Body of pancreas (tissue), 4 donors: ENCODE measurements around the gene LDLRAP1.

ENCODE experiments used
- POLR2A ChIP-seq, 3 donors: fragments of 450-650 bp; IDR thresholded peaks; one replicate each; pipeline ENCODE4 v1.6.1; 2016; ENCODE audit warnings: antibody characterized with exemption in 3 of 3, mild to moderate bottlenecking in 2 of 3
- TF ChIP-seq, protein P1 (sequence below), 7 experiments: fragments of 450-650 bp in 4 of 7; fragments of 200-600 bp in 3 of 7; sonication (generic) in 3 of 7; IDR thresholded peaks; one replicate each; pipeline ENCODE4 v1.5.1; 2016 to 2019; ENCODE audit warnings: antibody characterized with exemption in 7 of 7

DNA sequence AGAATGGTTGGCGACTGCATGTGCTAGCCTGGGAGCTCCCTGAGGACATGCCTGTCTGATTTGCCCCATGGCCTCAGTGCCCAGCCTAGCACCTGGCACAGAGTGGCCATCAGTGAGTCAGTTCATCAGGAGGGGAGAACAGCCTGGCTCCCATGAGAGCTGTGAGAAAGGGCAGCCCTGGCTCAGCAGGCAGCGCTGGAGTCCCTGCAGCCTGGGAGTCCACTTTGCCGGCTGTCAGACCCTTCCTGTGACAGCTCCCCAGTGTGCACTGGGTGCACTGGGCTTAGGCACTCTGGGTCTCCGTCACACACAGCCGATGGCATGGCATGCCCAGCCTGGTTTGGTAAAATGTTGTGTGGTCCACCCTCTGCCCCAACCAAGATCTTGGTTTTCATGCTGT is 28.7 kb downstream of the LDLRAP1 start:
- no peak for TF ChIP-seq POLR2A (IDR thresholded peaks at IDR 0.05)
- TF ChIP-seq, protein P1, sequence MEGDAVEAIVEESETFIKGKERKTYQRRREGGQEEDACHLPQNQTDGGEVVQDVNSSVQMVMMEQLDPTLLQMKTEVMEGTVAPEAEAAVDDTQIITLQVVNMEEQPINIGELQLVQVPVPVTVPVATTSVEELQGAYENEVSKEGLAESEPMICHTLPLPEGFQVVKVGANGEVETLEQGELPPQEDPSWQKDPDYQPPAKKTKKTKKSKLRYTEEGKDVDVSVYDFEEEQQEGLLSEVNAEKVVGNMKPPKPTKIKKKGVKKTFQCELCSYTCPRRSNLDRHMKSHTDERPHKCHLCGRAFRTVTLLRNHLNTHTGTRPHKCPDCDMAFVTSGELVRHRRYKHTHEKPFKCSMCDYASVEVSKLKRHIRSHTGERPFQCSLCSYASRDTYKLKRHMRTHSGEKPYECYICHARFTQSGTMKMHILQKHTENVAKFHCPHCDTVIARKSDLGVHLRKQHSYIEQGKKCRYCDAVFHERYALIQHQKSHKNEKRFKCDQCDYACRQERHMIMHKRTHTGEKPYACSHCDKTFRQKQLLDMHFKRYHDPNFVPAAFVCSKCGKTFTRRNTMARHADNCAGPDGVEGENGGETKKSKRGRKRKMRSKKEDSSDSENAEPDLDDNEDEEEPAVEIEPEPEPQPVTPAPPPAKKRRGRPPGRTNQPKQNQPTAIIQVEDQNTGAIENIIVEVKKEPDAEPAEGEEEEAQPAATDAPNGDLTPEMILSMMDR (IDR thresholded peaks at IDR 0.05) = no peak
